Erythroblast (primary cell): Measurements from ENCODE around the gene AP3B1.

Experiments
- DNase-seq, 2 experiments: peaks; one replicate each; lab custom pipeline; 2025; lab: John Stamatoyannopoulos, UW
- GATA1 ChIP-seq: IDR thresholded peaks from 2 replicates; pipeline ENCODE4 v1.6.1; 2011; ENCODE audit warnings: low read depth, mild to moderate bottlenecking, control low read depth, low read length, moderate library complexity
- POLR2A ChIP-seq: IDR thresholded peaks from 2 replicates; pipeline ENCODE4 v1.6.1; 2011; ENCODE audit warnings: mild to moderate bottlenecking, low read length

Gene AP3B1

GRCh38 chr5:77952636-77953212 lies 341.8 kb downstream of the AP3B1 start:
- DNase-seq, result no peak
- no peak for TF ChIP-seq GATA1
- no peak for TF ChIP-seq POLR2A
